ENCODE data around the gene SMC4.

SMC4 gene

GRCh38 chr3:160394009-160394392 is 5.4 kb upstream of the SMC4 start:
- no peak for DNase-seq (ENCODE audit: low read depth, low spot score)

DNA sequence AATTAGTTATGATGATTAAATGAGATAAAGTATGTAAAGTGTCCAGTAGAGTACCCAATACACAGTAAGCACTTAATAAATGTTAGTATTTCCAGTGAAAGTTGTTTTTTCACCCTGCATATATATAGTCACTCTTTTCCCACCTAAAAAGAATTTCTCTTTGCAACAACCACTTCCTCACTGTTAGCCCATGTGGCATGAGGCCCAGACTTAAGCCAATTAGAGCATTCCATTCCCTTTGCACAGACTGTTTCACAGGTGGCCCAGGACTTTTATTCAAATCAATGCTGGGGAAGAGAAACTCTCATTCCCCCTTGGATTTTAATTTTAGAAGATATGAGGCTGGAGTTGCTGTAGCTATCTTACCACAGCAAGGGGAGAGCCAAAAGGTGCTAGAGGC is 4.2 kb upstream of the SMC4 start:
- no peak for DNase-seq (ENCODE audit: low read depth, low spot score)

GRCh38 chr3:160398820-160399124 is 678 bp upstream of the SMC4 start:
- no peak for DNase-seq (ENCODE audit: low read depth, low spot score)

- no peak for DNase-seq (ENCODE audit: low read depth, low spot score)
Measured at GRCh38 chr3:160400030-160400701, 716 bp downstream of the SMC4 start.

- peak; percentile 47 for DNase-seq (ENCODE audit: low read depth, low spot score)
Measured at GRCh38 chr3:160400702-160401150, 1.3 kb downstream of the SMC4 start.

DNA sequence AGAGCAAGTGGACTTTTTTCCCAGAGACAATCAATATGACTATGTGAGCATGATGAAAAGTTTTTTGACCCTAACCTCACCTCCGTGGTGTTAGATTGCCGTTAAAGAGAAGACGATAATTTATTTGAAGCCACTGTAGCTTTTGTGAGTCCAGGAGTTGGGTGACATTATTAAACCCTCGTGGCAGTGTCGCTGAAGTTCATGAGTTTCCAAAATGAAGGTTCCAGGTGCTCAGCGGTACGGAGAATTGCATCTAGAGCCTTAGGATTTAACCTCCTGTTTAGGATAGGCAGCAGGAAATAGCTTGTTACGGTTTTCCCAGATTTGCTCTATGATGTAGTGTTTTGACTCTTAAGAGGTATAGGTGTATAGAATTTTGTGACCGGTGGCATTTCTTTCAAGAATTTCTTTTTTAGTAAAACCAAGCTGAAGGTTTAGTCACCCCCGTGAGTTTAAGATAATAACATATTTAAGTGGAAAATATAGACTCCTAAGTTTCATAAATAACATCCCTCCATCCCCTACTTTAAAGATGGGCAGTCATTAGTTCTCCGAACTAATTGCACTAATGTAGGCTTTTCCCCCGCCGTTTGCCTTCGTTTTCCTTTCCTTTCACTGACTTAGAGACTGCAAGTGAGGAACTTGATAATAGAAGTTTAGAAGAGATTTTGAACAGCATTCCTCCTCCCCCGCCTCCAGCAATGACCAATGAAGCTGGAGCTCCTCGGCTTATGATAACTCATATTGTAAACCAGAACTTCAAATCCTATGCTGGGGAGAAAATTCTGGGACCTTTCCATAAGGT is 2.0 kb downstream of the SMC4 start:
- peak; percentile 17 for DNase-seq (ENCODE audit: low read depth, low spot score)

- DNase-seq (ENCODE audit: low read depth, low spot score), result no peak
Measured at GRCh38 chr3:160402221-160403027, 3.0 kb downstream of the SMC4 start.

GRCh38 chr3:160403028-160403545 is 3.6 kb downstream of the SMC4 start:
- no peak for DNase-seq (ENCODE audit: low read depth, low spot score)

DNA sequence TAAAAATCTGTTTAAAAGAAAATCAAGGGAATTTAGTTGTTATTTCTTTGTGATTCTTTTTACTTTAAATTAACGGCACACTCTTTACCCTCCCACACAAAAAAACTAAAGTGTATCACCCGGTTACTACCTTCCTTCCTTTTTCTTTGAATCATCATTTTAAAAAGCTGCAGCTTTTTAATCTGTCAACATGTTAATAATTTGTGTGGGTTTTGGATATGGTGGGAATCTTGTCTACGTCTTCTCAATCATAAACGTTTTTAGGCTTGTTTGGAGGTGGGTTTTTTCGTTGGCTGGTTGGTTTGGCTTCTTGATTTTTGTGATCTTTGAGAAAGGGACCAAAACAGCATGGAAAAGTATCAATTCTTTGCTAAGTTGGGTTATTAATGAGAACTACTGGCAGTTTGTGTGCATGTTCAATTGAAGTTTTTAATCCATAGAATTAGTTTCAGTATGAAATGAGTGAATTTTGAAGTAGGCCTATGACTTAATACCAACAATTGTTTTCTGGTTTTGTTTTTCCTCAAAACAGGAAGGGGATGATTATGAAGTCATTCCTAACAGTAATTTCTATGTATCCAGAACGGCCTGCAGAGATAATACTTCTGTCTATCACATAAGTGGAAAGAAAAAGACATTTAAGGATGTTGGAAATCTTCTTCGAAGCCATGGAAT is 4.5 kb downstream of the SMC4 start:
- no peak for DNase-seq (ENCODE audit: low read depth, low spot score)

- no peak for DNase-seq (ENCODE audit: low read depth, low spot score)
Measured at GRCh38 chr3:160409812-160410610, 10.6 kb downstream of the SMC4 start.

DNA sequence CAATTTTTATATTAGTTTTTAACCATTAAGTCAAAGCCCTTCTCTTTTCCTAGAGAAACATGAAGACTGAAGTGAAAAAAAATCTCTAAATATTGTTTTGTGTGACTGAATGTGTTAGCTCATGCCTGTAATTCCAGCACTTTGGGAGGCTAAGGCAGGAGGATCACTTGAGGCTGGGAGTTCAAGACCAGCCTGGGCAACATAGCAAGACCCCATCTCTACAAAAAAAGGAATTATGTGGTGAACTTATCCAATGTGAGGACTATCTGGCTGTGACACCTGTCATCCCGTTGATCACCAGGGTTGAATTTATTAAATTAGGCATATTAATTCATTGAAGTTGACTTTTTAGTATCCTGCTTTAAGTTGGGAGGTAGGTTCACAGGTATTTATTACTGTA is 13.0 kb downstream of the SMC4 start:
- no peak for DNase-seq (ENCODE audit: low read depth, low spot score)

- DNase-seq (ENCODE audit: low read depth, low spot score), result peak; percentile 15
Measured at GRCh38 chr3:160413613-160414248, 14.3 kb downstream of the SMC4 start.

DNA sequence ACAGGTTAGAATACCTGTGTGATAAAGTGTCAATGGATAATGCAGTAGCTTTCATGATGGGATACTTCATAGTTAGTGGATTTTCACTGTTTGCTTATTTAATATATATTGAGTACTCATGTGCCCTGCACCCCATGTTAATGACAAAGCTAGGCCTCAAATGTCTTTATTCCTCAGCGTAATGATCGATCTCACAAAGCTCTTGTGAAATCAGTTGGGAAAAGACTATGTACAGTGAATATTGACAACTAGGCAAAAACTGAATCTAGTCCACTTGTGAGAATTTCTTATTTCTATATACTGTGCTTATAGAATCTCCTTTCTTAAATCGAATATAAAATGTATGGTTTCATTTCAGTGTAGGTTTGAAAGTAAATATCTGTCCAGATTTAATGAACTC is 17.9 kb downstream of the SMC4 start:
- no peak for DNase-seq (ENCODE audit: low read depth, low spot score)

DNA sequence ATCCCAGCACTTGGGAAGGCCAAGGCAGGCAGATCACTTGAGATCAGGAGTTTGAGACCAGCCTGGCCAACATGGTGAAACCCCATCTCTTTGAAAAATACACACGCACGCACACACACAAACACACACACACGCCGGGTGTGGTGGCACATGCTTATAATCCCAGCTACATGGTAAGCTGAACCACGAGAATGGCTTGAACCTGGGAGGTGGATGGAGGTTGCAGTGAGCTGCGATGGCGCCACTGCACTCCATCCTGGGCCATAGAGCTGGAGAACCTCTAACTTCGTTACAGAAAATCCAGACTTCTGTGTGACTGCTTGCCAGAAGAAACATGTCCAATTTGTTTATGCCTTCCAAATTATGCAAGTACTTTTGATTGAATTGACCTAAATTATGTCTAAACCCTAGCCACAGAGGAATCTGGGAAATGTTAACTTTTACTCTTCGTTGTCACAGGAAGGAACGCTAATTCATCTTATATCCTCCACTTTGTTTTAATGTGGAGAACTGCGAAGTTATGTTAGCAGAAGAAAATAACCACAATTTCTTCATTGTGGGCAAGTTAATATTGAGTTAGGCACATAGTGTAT is 28.5 kb downstream of the SMC4 start:
- DNase-seq (ENCODE audit: low read depth, low spot score), result no peak

- no peak for DNase-seq (ENCODE audit: low read depth, low spot score)
Measured at GRCh38 chr3:160434071-160434470, 34.6 kb downstream of the SMC4 start.

DNA sequence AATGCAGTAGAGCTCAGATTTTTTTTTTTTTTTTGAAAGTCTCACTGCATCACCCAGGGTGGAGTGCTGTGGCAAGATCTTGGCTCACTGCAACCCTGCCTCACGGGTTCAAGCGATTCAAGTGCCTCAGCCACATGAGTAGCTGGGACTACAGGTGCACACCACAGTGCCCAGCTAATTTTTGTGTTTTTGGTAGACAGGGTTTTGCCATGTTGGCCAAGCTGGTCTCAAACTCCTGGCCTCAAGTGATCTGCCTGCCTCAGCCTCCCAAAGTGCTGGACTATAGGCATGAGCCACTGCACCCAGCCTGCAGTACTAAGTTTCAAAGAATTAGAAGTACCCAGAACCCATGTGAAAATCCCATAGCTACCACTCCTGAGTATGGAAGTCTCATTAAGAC is 35.6 kb downstream of the SMC4 start:
- no peak for DNase-seq (ENCODE audit: low read depth, low spot score)

DNA sequence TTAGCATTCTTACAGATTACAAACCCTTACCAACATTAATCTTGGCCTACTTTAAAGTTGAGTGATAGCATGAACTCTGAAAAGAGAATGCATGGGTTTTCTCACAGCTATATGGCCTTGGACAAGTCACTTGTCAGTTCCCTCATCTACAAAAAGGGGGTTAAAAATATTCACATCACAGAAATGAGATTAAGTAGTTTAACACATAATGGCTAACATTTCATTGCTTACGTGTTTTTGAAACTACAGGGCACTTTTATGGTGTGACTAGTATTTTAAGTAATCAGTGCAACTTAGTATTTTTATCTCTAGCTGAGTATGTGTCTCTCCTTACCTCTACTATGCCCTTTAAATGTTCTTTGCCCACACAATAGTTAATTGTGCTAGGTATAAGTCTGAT is 36.3 kb downstream of the SMC4 start:
- DNase-seq (ENCODE audit: low read depth, low spot score), result no peak

DNA sequence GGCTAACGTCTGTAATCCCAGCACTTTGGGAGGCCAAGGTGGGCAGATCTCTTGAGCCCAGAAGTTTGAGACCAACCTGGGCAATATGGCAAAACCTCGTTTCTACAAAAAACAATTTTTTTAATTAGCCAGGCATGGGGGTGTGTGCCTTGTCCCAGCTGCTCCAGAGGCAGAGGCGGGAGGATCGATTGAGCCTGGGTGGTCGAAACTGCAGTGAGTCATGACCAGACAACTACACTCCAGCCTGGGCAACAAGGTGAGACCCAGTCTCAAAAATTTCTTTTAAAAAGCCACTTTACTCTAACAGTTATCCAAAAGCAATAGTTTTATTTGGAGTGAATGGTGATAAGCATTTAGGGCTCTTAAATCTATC is 37.6 kb downstream of the SMC4 start:
- peak; percentile 44 for DNase-seq (ENCODE audit: low read depth, low spot score)

- DNase-seq (ENCODE audit: low read depth, low spot score), result no peak
Measured at GRCh38 chr3:160440687-160441086, 41.2 kb downstream of the SMC4 start.

DNA sequence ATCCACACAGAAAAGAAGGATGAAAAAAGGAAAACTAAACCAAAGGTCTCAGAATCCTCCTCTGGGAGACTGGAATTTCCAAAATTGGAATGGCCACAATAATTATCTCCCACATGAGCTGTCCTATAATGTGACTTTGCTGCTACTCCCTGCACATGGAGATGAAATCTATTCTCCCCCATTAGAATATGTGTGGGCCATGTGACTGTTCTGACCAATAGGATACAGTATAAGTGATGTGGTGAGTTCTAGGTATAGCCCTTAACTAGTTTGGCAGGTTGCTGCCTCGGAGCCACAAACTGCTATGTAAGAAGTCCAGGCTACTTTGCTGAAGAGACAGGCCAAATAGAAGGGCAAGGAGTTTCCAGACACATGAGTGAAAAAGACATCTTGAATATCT is 45.0 kb downstream of the SMC4 start:
- DNase-seq (ENCODE audit: low read depth, low spot score), result no peak
